Small intestine (tissue), 7 donors: ENCODE measurements around the gene KRT86. TPM values are rescaled to one million over a fixed set of nuclear protein-coding genes. Genes with fewer than 3 reads are reported as not detected.
"Not testable (repeated sequence)": the region's sequence is repeated elsewhere in the genome, so short reads cannot be mapped to it uniquely, and the experiment has no call there.

Experiments used
- DNase-seq, 2 donors: peaks; one replicate each; pipeline versions ENCODE4 v3.0.0 to v3.0.0-alpha.2; 2013
- FAIRE-seq: peaks from 2 replicates; lab custom pipeline; 2012; peaks lifted over from hg19 to GRCh38; lab: Jason Lieb, UNC
- H3K27ac ChIP-seq, 3 donors: one replicate each; pipeline ENCODE4 v1.5.1; 2013; ENCODE audit warnings: low read length in 2 of 3, mild to moderate bottlenecking in 2 of 3, control low read depth in 1 of 3, inconsistent platforms in 1 of 3, low read depth in 1 of 3, moderate library complexity in 1 of 3
- H3K27me3 ChIP-seq, 3 donors: one replicate each; pipeline ENCODE4 v1.6.1; 2013; ENCODE audit warnings: low read length in 3 of 3, inconsistent platforms in 1 of 3; ENCODE audit not compliant: control insufficient read depth in 3 of 3, insufficient read depth in 3 of 3
- H3K36me3 ChIP-seq, 3 donors: one replicate each; pipeline ENCODE4 v1.6.1; 2013; ENCODE audit warnings: low read length in 3 of 3, inconsistent platforms in 1 of 3, low read depth in 1 of 3, mild to moderate bottlenecking in 1 of 3, moderate library complexity in 1 of 3; ENCODE audit not compliant: control insufficient read depth in 3 of 3, insufficient read depth in 2 of 3
- H3K4me1 ChIP-seq, 3 donors: one replicate each; pipeline ENCODE4 v1.6.1; 2013; ENCODE audit warnings: low read length in 2 of 3, inconsistent platforms in 1 of 3, low read depth in 1 of 3, mild to moderate bottlenecking in 1 of 3, moderate library complexity in 1 of 3; ENCODE audit not compliant: control insufficient read depth in 3 of 3, insufficient read depth in 2 of 3
- H3K4me3 ChIP-seq, 3 donors: one replicate each; pipeline ENCODE4 v1.5.1; 2013; ENCODE audit warnings: low read length in 3 of 3, control low read depth in 1 of 3, inconsistent platforms in 1 of 3, low read depth in 1 of 3, mild to moderate bottlenecking in 1 of 3, moderate library complexity in 1 of 3
- H3K9me3 ChIP-seq, 2 donors: one replicate each; pipeline ENCODE4 v1.6.1; 2013; ENCODE audit warnings: low read depth in 1 of 2, low read length in 1 of 2; ENCODE audit not compliant: control insufficient read depth in 2 of 2, insufficient read depth in 1 of 2
- WGBS, 3 donors: extraction: QIAGEN DNeasy Blood & Tissue Kit; methylation state at CpG; one replicate each; pipeline ENCODE4 v1.1.7; 2013; 5-methylcytosine and 5-hydroxymethylcytosine counted together
- polyA plus RNA-seq, 4 donors: library from polyadenylated mRNA; stranded (reverse) in 3 of 4; unstranded in 1 of 4; fragments of 200-250 nt in 3 of 4; fragments of 120-200 nt in 1 of 4; gene quantifications; one replicate each; pipeline versions ENCODE4 v1.2.1 to v1.2.3, GENCODE V29; 2013
- donor health status: healthy with polysubstance abuse.
- donor health status: control.
- donor health status: control.
- donor health status: Bipolar disorder and iron deficiency.
- donor health status: healthy.

KRT86 gene
- polyA plus RNA-seq, 4 donors = 0.01 to 0.84 (median 0.54) TPM; not detected in 1

GRCh38 chr12:52252175-52252615 is 22.2 kb upstream of the KRT86 start:
- peaks cover 0 to 64% (median 14%) of the 10 kb centered on the region in 3 donors for H3K27me3 ChIP-seq
- H3K9me3 ChIP-seq, H3K4me1 ChIP-seq, H3K36me3 ChIP-seq, H3K4me3 ChIP-seq, H3K27ac ChIP-seq, DNase-seq, FAIRE-seq: not testable (repeated sequence)
- 79 to 82% (median 81%) methylated on average over 6 to 8 of the region's 8 CpGs for WGBS, 3 donors

DNA sequence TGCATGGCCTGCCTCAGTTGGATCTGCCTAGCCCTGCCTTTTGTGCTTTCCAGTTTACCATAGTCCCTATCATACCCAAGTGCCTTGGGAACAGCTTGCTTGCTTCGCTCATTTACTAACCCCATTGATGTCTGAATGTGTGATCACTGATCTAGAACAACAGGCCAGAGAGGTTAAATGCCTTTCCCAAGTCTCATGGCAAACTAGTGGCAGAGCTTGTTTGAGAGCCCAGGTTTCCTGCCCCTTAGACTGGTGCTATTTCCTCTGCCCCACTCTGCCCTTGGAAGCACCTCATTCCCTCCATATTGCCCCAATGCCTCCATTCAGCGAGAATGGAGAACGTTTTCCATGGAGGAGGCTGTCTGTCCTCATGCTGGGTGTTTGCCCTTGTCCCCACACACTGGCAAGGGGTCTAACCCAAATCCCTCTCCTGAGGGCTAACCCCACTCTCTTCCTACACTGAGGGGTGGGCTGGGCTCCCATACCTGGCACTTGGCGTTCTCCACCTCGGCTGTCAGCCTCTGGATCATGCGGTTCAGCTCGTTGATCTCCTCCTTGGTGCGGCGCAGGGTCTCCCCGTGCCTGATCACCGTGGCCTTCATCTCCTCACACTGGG is 21.6 kb upstream of the KRT86 start:
- H3K9me3 ChIP-seq = no peaks in the 10 kb centered on the region
- no peak overlapping the region for H3K27ac ChIP-seq
- FAIRE-seq (no peak), DNase-seq (no peak)
- peaks cover 0 to 70% (median 17%) of the 10 kb centered on the region in 3 donors for H3K27me3 ChIP-seq
- no peaks in the 10 kb centered on the region for H3K4me1 ChIP-seq
- no peaks in the 10 kb centered on the region for H3K36me3 ChIP-seq
- WGBS, 3 donors = 93% methylated on average over 11 of the region's 11 CpGs
- H3K4me3 ChIP-seq = no peak overlapping the region

- 90 to 93% (median 92%) methylated on average over 14 of the region's 14 CpGs for WGBS, 3 donors
- FAIRE-seq (no peak), DNase-seq (no peak)
- Histone ChIP-seq H3K27me3 (peaks cover 0 to 74% (median 20%) of the 10 kb centered on the region in 3 donors), H3K4me1 (peaks cover 0 to under 1% (median 0%) of the 10 kb centered on the region in 3 donors), H3K9me3 (no peaks in the 10 kb centered on the region), H3K27ac (no peak overlapping the region), H3K4me3 (no peak overlapping the region), H3K36me3 (no peaks in the 10 kb centered on the region)
Measured at GRCh38 chr12:52253391-52254179, 20.9 kb upstream of the KRT86 start.

DNA sequence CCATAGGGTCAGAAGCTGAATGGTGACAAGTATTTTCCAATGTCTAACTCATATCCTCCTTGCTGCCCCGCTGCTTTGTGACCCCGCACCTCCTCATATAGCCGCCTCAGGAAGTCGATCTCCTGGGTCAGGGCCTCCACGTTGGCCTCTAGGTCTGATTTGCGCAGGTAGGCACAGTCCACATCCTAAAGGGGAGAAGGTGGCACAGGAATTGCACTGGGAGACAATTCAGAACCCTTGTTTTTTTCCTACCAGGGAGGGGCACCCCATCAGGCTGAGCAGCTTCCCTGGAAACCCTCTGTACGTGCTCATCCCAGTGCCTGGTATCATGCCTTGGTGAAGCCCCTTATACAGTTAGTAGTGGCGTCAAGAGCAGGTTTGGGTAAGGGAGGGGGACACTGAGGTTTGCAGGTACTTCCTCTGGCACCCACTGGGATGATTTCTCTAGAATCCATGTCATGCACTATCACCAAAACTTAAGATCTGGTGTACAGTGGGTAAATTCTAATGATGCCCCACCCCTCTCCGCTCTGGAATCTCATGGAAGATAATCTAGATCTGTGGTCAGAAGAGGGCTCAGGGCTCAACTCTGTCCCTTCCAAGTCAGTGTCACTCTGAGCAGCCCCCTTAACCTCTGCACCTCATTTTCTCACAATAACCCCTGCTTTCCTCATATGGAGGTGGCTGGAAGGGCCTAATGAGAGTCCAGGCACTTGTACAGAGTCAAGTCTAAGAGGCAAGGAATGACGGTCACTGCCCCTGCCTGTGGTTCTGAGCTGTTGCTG is 20.1 kb upstream of the KRT86 start:
- H3K36me3 ChIP-seq = no peaks in the 10 kb centered on the region
- 89 to 94% (median 90%) methylated on average over 10 of the region's 10 CpGs for WGBS, 3 donors
- peaks cover 0 to 3% (median 0%) of the 10 kb centered on the region in 3 donors for H3K4me1 ChIP-seq
- H3K27me3 ChIP-seq = peaks cover 0 to 80% (median 26%) of the 10 kb centered on the region in 3 donors
- FAIRE-seq = no peak
- no peak overlapping the region for H3K27ac ChIP-seq
- H3K4me3 ChIP-seq = no peak overlapping the region
- no peaks in the 10 kb centered on the region for H3K9me3 ChIP-seq
- DNase-seq = no peak

DNA sequence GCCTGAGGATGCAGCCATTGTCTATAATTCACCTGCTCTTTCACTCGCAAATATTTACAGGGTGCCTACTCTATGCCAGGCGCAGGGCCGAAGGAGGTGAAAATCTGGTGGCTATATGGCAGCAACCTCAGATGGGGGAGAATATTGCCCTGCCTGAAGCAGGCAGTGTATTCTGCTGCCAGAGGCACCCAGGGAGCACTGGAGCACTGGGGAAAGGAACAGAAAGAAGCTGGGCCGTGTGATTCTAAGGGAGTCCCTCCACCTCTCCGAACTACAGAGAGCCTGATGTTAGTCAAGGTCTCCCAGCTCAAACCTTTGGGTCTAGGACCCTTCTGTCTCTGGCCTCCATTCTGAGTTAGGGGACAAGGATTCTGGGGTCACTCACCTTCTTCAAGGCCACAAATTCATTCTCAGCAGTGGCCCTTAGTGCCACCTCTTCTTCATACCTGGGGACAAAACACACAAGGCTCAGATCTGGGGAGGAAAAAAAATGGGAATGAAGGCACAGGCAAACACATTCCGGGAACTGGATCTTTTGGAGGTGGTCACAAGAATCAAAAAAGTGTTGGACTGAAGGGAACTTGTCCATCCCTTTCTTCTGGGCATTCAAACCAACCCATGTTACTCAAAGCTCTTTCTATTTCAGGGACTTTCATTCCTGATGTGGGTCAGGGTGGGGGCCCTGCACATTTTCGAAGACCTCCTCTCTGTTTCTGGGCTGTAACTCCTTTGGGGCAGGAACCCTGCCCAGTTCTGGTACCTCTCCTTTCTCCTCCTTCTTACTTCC is 19.3 kb upstream of the KRT86 start:
- peaks cover 0 to 3% (median 0%) of the 10 kb centered on the region in 3 donors for H3K4me1 ChIP-seq
- FAIRE-seq = no peak
- WGBS, 3 donors = 73 to 89% (median 79%) methylated on average over 7 of the region's 7 CpGs
- no peak overlapping the region for H3K4me3 ChIP-seq
- peaks cover 0 to 4% of the 10 kb centered on the region in 2 donors for H3K9me3 ChIP-seq
- DNase-seq = no peak
- H3K27ac ChIP-seq = no peak overlapping the region
- H3K36me3 ChIP-seq = no peaks in the 10 kb centered on the region
- peaks cover 0 to 80% (median 26%) of the 10 kb centered on the region in 3 donors for H3K27me3 ChIP-seq

GRCh38 chr12:52255926-52256583 is 18.4 kb upstream of the KRT86 start:
- DNase-seq (no peak), FAIRE-seq (no peak)
- Histone ChIP-seq H3K27ac (no peak overlapping the region), H3K36me3 (no peaks in the 10 kb centered on the region), H3K4me1 (peaks cover 0 to 3% (median 0%) of the 10 kb centered on the region in 3 donors), H3K9me3 (peaks cover 0 to 10% of the 10 kb centered on the region in 2 donors), H3K4me3 (no peak overlapping the region), H3K27me3 (peaks cover 0 to 79% (median 26%) of the 10 kb centered on the region in 3 donors)
- WGBS, 3 donors = 86 to 87% (median 87%) methylated on average over 9 of the region's 9 CpGs

GRCh38 chr12:52256584-52256935 is 17.9 kb upstream of the KRT86 start:
- Histone ChIP-seq H3K4me1 (peaks cover 0 to 3% (median 0%) of the 10 kb centered on the region in 3 donors), H3K4me3 (no peak overlapping the region), H3K27me3 (peaks cover 0 to 82% (median 26%) of the 10 kb centered on the region in 3 donors), H3K36me3 (no peaks in the 10 kb centered on the region), H3K27ac (no peak overlapping the region), H3K9me3 (peaks cover 0 to 15% of the 10 kb centered on the region in 2 donors)
- FAIRE-seq (no peak), DNase-seq (no peak)
- WGBS, 3 donors = 38 to 84% (median 68%) methylated on average over 2 of the region's 2 CpGs
